DMS79 treated with DMSO at 0.1 percent for 48 hours (cell line): ENCODE data around the gene NRG2.
A peak's percentile ranks its signal among the peaks of the same experiment; 100 is the strongest.

Experiments
- DNase-seq: peaks from one replicate; lab custom pipeline; 2025; lab: John Stamatoyannopoulos, UW

NRG2 gene

GRCh38 chr5:139946440-139946839 is 96.7 kb downstream of the NRG2 start:
- DNase-seq, result no peak

GRCh38 chr5:139946006-139946405 is 97.1 kb downstream of the NRG2 start:
- DNase-seq, result no peak

GRCh38 chr5:139942243-139942642 is 100.9 kb downstream of the NRG2 start:
- no peak for DNase-seq

GRCh38 chr5:139930406-139930805 is 112.7 kb downstream of the NRG2 start:
- DNase-seq, result no peak

- no peak for DNase-seq
Measured at GRCh38 chr5:139926797-139927503, 116.1 kb downstream of the NRG2 start.

- DNase-seq, result no peak
Measured at GRCh38 chr5:139925650-139926640, 117.2 kb downstream of the NRG2 start.

- no peak for DNase-seq
Measured at GRCh38 chr5:139925216-139925562, 117.9 kb downstream of the NRG2 start.

GRCh38 chr5:139924294-139925215 is 118.5 kb downstream of the NRG2 start:
- no peak for DNase-seq

- no peak for DNase-seq
Measured at GRCh38 chr5:139919308-139919707, 123.8 kb downstream of the NRG2 start.

GRCh38 chr5:139915834-139916233 is 127.3 kb downstream of the NRG2 start:
- no peak for DNase-seq

GRCh38 chr5:139915266-139915665 is 127.8 kb downstream of the NRG2 start:
- no peak for DNase-seq

GRCh38 chr5:139914218-139914807 is 128.8 kb downstream of the NRG2 start:
- no peak for DNase-seq

- no peak for DNase-seq
Measured at GRCh38 chr5:139912804-139913203, 130.3 kb downstream of the NRG2 start.

- DNase-seq, result no peak
Measured at GRCh38 chr5:139912158-139912557, 130.9 kb downstream of the NRG2 start.

- no peak for DNase-seq
Measured at GRCh38 chr5:139911425-139912120, 131.5 kb downstream of the NRG2 start.

GRCh38 chr5:139910901-139911300 is 132.2 kb downstream of the NRG2 start:
- no peak for DNase-seq

- no peak for DNase-seq
Measured at GRCh38 chr5:139910036-139910435, 133.1 kb downstream of the NRG2 start.

- DNase-seq, result no peak
Measured at GRCh38 chr5:139908749-139909148, 134.3 kb downstream of the NRG2 start.

- DNase-seq, result no peak
Measured at GRCh38 chr5:139906661-139907060, 136.4 kb downstream of the NRG2 start.

- peak; percentile 3 for DNase-seq
Measured at GRCh38 chr5:139904816-139905661, 138.1 kb downstream of the NRG2 start.
